NCI-H748 (cell line): Measurements from ENCODE around the gene TGFBR3.
"Not testable (repeated sequence)": the region's sequence is repeated elsewhere in the genome, so short reads cannot be mapped to it uniquely, and the experiment has no call there.

Experiments used
- DNase-seq: peaks from one replicate; lab custom pipeline; 2025; ENCODE audit not compliant: unreplicated experiment; lab: John Stamatoyannopoulos, UW

Gene TGFBR3

GRCh38 chr1:91851130-91852010 is 34.6 kb downstream of the TGFBR3 start:
- peak; percentile 88 for DNase-seq

- no peak for DNase-seq
Measured at GRCh38 chr1:91850708-91851107, 35.2 kb downstream of the TGFBR3 start.

DNA sequence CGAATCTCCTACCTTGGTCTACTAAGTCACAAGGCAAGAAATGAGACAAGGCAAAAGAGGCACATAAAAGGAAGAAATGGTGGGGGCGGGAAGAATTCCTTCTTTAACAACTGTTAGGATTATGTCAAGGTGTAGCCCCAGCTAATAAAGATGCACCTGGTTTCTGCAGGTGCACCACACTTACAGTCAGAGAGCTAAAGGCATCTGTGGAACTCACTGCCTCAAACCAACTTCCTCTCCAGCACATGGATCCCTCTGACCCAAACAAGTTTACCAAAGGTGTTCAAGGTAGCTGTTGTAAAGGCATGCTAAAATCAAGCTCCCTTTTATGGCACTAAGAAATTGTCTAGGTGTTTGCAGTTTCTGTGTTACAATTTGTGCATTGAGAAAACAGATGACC is 38.1 kb downstream of the TGFBR3 start:
- DNase-seq: no peak

DNA sequence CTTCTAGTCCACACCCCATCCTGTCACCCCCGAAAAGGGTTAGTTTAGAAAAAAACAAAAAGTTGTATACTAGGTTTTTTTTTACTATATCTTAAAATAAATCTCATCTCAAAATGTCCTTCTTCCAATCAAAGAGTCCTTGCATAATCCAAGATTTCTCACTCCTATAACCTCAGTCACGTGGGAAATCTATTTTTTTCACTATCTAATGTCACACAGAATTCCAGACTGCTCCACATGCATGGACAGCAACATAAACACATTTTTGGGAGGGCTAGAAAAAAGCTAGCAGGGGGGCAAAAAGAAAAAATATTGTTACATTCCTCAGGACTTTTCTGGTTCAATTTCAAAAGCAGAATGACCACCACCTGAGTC is 39.3 kb downstream of the TGFBR3 start:
- no peak for DNase-seq

DNA sequence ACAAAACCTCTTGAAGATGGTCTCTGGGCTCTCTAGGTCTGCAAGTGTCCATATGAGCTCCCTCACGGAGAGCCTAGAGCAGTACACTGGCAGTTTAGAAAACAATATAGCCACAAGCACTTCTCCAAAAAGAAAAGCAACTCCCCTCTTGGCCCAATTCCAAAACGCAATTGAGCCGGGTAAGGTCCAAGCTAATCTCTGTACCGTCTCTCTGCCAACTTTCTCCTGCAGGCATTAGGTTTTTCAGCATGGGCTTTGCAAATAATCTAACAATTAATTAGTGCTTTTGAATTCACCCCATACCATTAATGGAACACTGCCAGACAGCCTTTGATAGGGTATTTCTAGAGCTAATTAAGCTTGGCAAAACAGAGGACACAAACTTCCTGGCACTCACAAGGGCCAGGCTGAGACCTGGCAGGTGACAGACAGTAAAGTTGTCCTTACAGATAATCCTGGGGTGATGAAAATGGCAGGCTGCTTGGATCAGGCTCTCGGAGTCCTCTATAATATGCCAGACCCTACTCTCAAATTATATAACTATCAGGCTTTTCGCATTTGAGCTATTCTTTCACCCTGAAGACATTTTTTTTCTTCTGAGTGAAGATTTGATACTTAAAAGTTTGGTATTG is 39.8 kb downstream of the TGFBR3 start:
- peak; percentile 97 for DNase-seq

- no peak for DNase-seq
Measured at GRCh38 chr1:91844862-91845528, 41.0 kb downstream of the TGFBR3 start.

GRCh38 chr1:91843843-91844242 is 42.1 kb downstream of the TGFBR3 start:
- no peak for DNase-seq

DNA sequence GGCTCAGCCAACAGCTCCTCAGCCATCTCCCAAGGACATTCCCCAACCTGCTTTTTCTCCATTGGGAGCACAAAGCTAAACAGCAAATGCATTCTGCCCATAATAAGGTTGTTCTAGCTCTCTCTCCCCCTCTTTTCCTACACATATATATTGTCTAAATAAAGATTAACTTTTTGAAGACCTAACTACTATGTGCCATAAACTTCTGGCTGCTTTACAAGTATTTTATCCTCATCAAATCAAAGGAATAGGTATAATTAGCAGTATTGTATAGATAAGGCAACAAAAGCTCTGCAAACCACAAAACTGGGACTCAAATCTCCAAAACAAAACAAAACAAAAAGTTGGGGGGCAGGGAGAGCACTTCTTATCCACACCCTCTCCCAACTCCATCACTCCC is 43.4 kb downstream of the TGFBR3 start:
- no peak for DNase-seq

DNA sequence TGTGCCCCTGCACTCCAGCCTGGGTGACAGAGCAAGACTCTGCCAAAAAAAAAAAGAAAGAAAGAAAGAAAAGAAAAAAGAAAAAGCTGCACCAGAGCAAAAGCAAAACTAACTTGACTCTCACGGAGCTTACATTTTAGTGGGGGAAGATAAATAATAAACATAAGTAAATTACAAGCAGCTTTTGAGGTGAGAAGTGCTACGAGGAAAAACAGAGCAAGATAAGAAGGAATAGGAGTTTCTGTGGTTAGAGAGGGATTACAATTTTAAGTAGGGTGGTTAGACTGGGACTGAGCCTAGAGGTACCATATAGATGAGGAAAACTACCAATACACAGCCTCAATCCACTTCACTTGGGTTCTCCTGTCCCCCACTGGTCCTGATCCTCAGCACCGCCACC is 43.9 kb downstream of the TGFBR3 start:
- DNase-seq: no peak

- DNase-seq: not testable (repeated sequence)
Measured at GRCh38 chr1:91840276-91840675, 45.7 kb downstream of the TGFBR3 start.

DNA sequence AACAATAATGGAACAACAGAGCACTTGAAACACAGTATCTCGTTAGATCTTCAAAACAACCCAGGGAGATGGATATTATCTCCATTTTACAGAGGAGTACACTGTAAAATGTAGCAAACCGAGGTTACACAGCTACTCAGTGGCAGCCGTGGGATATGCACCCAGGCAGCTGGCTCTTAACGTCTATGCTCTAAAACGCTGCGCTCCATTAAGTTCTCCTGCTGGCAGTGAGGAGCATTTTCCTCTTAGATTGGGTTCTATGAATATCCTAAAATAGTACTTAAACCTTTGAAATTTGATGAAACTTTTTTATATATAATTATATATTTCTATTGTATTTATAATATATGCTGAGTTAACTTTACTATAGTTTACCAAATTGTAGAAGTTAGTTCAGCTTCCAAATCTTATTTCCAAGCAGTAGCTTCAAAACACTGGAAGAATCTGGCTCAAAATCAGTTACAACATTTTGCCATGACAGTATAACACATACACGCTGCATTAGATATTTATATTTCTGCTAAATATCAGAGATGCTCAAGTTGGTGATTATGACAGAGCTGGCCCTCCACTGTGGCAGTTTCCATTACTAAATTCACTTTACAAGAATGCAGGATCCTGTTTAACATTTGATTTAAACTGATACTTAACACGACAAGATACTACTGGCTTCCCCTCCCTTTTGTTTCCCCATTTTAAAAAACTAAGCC is 49.5 kb downstream of the TGFBR3 start:
- DNase-seq: no peak

DNA sequence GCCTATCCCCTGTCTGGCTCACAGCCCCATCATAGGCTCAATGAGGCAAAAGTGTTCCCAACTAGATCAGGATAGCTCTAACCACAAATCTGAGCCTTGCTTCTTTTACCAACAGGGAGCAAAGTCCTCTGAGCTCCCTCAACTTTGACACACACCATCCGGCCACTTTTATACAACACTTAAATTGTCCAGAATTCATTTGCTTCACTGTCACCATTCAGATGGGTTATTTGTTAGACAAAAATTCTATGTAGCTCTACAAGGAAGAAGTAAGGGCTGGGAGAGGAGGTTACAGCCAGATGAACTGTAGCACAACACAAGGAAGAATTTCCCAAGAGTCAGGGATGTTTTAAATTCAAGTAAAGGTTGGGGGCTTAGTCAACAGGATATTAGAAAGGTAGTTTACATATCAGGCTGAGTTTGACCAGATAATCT is 50.8 kb downstream of the TGFBR3 start:
- DNase-seq: no peak

DNA sequence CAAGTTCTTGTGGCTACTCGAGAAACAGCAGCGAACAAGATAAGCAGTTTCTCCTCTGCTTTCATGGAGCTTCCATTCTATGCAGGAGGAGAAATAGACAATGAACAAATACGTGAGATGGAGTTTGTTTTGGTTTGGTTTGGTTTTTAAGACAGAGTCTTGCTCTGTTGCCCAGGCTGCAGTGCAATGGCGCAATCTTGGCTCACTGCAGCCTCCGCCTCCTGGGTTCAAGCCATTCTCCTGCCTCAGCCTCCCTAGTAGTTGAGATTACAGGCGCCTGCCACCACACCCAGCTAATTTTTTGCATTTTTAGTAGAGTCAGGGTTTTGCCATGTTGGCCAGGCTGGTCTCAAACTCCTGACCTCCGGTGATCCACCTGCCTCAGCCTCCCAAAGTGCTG is 51.4 kb downstream of the TGFBR3 start:
- DNase-seq: not testable (repeated sequence)

- no peak for DNase-seq
Measured at GRCh38 chr1:91833946-91834345, 52.0 kb downstream of the TGFBR3 start.

DNA sequence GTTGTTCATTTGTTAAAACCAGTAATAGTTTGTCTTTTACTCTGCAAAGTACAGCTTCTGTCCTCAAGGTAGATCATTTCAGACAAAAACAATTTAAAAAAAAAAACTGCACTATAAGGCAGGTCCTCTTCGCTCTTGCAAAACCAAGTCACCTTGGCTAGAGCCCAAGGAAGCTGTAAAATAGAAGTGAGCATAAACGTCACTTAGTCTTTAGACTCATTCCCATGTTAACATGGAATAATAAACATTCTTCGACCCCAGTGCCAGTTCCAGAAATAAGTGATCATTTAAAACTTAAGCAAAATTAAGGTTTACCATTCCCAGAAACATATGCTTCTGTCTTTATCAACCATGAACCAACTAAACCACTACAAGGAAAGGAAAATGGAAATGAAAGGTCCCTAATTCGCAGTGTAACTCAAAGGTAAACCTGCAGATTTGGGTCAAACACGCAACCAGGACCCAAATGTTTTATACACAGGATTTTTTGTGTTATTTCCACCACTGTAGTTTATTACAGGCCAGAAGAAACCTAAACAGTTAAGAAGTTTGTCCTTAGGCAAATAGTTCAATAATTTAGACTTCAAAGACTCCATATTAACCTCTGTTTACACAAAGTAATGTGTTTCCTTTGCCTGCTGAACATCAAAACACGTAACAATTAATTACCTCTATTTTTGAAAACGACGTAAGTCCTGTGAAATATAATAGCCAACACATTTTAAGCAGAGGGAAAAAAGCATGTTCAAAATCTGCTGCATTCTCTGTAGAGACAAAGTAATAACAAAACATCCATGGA is 54.6 kb downstream of the TGFBR3 start:
- DNase-seq: no peak

DNA sequence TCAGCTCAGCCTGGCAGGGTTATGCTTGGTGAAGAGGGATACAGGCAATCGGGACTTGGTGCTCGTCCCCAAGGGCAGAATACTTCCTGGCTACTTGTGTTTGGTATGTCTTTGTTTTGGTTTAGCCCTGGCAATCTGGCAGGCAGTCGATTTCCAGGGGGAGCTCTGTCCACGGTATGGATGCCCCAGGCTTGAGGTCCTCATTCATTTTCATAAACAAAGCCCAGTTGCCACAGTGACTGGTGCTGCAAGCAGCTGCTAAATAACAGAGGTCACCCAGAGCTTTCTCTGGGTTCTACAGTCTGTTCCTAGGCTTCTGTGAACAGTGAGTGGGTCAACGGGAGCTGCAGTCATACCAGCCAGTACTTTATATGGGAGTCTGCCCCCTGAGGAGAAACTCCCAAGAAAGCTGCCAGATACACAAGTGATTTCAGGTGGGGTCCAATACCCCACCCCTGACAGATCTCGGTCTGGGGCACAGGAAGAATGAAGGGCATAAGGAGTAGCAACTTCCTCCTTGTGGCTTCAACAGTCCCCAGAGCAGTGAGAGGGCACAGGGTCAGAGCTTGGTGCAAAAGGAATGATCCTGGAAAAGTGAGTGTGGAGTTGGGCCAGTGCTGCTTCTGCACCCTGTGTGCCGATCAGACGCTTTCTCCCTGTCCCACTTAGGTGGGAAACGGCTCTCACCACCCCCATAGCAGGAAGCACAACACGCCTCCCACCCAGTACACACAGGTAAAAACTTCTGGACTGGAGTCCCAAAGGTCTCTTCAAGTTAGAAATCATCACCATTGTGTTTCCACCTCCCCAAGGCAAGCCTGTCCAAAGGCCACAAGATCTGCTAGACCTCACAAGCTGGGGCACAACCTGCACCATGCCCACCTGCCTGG is 55.5 kb downstream of the TGFBR3 start:
- peak; percentile 49 for DNase-seq

DNA sequence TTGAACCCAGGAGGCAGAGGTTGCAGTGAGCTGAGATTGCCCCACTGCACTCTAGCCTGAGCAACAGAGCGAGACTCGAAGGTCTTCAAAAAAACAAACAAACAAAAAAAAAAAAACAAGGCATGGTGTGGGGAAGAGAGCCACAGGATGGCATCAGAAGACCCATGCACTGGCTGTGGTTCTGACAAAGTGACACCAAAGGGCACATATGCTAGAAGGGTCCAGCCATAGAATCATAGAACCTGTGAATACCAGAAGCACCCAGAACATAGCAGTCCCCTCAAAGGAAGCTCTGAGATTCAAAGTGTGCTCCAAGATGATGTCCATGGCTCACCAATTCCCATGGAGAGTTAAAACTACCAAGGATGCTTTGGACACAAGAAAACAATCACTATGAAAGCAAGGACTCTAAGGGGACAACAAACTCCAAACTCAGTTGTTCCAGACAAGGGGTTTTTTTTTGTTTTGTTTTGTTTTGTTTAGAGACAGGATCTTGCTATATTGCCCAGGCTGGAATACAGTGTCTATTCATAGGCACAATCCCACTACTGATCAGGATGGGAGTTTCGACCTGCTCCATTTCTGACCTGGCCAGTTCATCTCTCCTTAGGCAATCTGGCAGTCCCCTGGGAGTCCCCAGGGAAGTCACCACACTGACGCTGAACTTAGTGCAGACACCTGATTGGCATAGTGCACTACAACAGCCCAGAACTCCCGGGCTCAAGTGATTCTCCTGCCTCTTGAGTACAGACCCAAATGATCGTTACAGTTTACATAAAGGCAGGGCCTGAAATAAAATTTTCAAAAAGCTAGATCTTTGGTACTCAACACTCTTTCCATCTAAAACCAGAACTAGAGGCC is 56.4 kb downstream of the TGFBR3 start:
- DNase-seq: no peak

DNA sequence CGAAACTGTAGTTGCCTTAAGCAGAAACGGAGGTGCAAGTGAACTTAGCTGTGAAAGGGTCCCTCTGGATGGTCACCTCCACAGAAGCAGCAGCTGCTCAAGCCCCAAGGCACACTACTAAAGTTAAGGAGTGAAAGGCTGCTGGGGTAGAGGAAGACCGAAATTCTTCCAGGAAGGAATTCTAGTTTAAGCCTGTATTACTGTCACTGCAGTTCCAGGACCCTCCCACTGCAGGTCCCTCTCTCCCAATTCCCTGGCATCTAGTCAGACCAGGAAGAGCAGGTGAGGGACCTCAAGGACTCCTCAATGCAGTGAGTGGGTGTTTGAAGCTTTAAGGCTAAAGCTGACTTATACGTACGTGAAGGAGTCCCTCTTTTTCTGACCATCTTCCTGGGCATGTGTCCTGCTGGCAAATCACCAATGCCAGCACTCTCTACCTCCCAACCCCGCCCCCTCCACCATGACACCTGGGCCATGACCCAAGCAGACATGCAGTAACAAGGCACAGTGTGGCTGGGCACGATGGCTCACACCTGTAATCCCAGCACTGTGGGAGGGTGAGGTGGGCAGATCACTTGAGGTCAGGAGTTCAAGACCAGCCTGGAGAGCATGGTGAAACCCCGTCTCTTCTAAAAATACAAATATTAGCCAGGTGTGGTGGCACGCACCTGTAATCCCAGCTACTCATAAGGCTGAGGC is 57.2 kb downstream of the TGFBR3 start:
- no peak for DNase-seq
